Breast epithelium (tissue), 4 donors: ENCODE data around the gene C4orf51. TPM values are rescaled to one million over a fixed set of nuclear protein-coding genes. Genes with fewer than 3 reads are reported as not detected.

Experiments
- DNase-seq, 2 donors: peaks; one replicate each; pipeline ENCODE4 v3.0.0-alpha.2; 2019; ENCODE audit warnings: low spot score in 2 of 2
- H3K27ac ChIP-seq, 2 donors: fragments of 200-600 bp; sonication (generic) in 1 of 2; one replicate each; pipeline ENCODE4 v1.5.1; 2016 to 2019; ENCODE audit warnings: mild to moderate bottlenecking in 1 of 2
- H3K27me3 ChIP-seq, 2 donors: fragments of 200-600 bp; sonication (generic) in 1 of 2; one replicate each; pipeline versions ENCODE4 v1.5.1 to v1.6.0; 2017 to 2019; ENCODE audit warnings: control low read depth in 1 of 2, mild to moderate bottlenecking in 1 of 2
- H3K36me3 ChIP-seq: fragments of 200-600 bp; one replicate; pipeline ENCODE4 v1.5.1; 2019
- H3K4me1 ChIP-seq, 2 donors: fragments of 200-600 bp; sonication (generic); one replicate each; pipeline ENCODE4 v1.5.1; 2016 to 2019; ENCODE audit warnings: control low read depth in 1 of 2
- H3K4me3 ChIP-seq, 3 donors: fragments of 200-600 bp; sonication (generic); 1 replicate in 2 of 3; 2 replicates in 1 of 3; pipeline ENCODE4 v1.5.1; 2016 to 2019; ENCODE audit warnings: mild to moderate bottlenecking in 3 of 3, moderate library complexity in 2 of 3
- H3K9me3 ChIP-seq, 2 donors: fragments of 200-600 bp; sonication (generic) in 1 of 2; one replicate each; pipeline ENCODE4 v1.5.1; 2016 to 2019; ENCODE audit warnings: control low read depth in 1 of 2
- POLR2A ChIP-seq: fragments of 450-650 bp; IDR thresholded peaks from one replicate; pipeline ENCODE4 v1.6.1; 2016; ENCODE audit warnings: antibody characterized with exemption, mild to moderate bottlenecking, moderate library complexity
- POLR2AphosphoS5 ChIP-seq, 3 donors: sonication (generic); formaldehyde crosslinking; IDR thresholded peaks; one replicate each; pipeline ENCODE4 v1.6.1; 2017; ENCODE audit warnings: antibody characterized with exemption in 3 of 3
- intact Hi-C: fragments of 100-400 bp; cut with DNase I; formaldehyde crosslinking; loops from one replicate; pipeline ENCODE4 v1.15.1; 2023; ENCODE audit warnings: low total_unique reads
- total RNA-seq, 3 donors: library from RNA; depleted of rRNA; stranded (reverse); fragments of >200 nt; gene quantifications; one replicate each; pipeline ENCODE4 v1.1.0, GENCODE V29; 2016
- TF ChIP-seq, protein P1 (sequence below), 3 donors: fragments of 450-650 bp; IDR thresholded peaks; one replicate each; pipeline ENCODE4 v1.5.1; 2016 to 2017; ENCODE audit warnings: antibody characterized with exemption in 3 of 3, mild to moderate bottlenecking in 3 of 3, moderate library complexity in 3 of 3

Gene C4orf51
- total RNA-seq, 3 donors from 2014 or later: not detected

GRCh38 chr4:145743641-145744040 is 63.7 kb downstream of the C4orf51 start:
- Histone ChIP-seq H3K4me3 (no peak overlapping the region), H3K27me3 (no peaks in the 10 kb centered on the region), H3K4me1 (no peaks in the 10 kb centered on the region), H3K9me3 (no peaks in the 10 kb centered on the region), H3K27ac (no peak overlapping the region), H3K36me3 (no peaks in the 10 kb centered on the region)
- intact Hi-C loops: no loop called here
- no peak for DNase-seq
- TF ChIP-seq, protein P1, sequence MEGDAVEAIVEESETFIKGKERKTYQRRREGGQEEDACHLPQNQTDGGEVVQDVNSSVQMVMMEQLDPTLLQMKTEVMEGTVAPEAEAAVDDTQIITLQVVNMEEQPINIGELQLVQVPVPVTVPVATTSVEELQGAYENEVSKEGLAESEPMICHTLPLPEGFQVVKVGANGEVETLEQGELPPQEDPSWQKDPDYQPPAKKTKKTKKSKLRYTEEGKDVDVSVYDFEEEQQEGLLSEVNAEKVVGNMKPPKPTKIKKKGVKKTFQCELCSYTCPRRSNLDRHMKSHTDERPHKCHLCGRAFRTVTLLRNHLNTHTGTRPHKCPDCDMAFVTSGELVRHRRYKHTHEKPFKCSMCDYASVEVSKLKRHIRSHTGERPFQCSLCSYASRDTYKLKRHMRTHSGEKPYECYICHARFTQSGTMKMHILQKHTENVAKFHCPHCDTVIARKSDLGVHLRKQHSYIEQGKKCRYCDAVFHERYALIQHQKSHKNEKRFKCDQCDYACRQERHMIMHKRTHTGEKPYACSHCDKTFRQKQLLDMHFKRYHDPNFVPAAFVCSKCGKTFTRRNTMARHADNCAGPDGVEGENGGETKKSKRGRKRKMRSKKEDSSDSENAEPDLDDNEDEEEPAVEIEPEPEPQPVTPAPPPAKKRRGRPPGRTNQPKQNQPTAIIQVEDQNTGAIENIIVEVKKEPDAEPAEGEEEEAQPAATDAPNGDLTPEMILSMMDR (IDR thresholded peaks at IDR 0.05): no peak
- TF ChIP-seq POLR2AphosphoS5 (IDR thresholded peaks at IDR 0.05) (no peak), POLR2A (no peak)

DNA sequence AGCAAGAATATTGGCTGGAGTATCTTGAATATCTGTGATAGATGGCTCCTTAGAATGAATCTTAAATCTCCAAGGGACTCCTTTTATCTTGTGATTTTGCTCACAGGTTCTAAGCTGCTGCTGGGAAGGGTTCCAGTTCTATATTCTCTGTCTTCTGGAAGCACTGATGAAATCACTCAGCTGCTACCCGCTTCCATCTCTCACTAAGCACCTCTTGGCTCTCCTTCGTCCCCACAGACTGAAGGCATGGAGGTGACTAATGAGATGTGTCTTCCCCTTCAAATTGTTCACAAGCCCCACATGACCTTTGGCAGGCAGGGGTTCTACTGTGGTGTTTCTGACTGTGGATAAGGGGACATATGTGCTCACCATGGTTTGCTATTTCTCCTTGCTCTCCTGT is 75.9 kb downstream of the C4orf51 start:
- no peaks in the 10 kb centered on the region for H3K36me3 ChIP-seq
- H3K4me3 ChIP-seq: no peak overlapping the region
- H3K4me1 ChIP-seq: no peaks in the 10 kb centered on the region
- no peaks in the 10 kb centered on the region for H3K27me3 ChIP-seq
- no peaks in the 10 kb centered on the region for H3K9me3 ChIP-seq
- intact Hi-C loops: no loop called here
- no peak overlapping the region for H3K27ac ChIP-seq
- no peak for DNase-seq
- no peak for TF ChIP-seq POLR2A
- TF ChIP-seq, protein P1 (IDR thresholded peaks at IDR 0.05): no peak
- TF ChIP-seq POLR2AphosphoS5 (IDR thresholded peaks at IDR 0.05): no peak

GRCh38 chr4:145756244-145756643 is 76.3 kb downstream of the C4orf51 start:
- H3K27ac ChIP-seq: no peak overlapping the region
- no peak for DNase-seq
- no peaks in the 10 kb centered on the region for H3K4me1 ChIP-seq
- no peaks in the 10 kb centered on the region for H3K27me3 ChIP-seq
- H3K4me3 ChIP-seq: no peak overlapping the region
- intact Hi-C loops: no loop called here
- H3K9me3 ChIP-seq: no peaks in the 10 kb centered on the region
- TF ChIP-seq, protein P1 (IDR thresholded peaks at IDR 0.05): no peak
- no peak for TF ChIP-seq POLR2A
- no peak for TF ChIP-seq POLR2AphosphoS5 (IDR thresholded peaks at IDR 0.05)
- H3K36me3 ChIP-seq: peaks cover 4% of the 10 kb centered on the region

DNA sequence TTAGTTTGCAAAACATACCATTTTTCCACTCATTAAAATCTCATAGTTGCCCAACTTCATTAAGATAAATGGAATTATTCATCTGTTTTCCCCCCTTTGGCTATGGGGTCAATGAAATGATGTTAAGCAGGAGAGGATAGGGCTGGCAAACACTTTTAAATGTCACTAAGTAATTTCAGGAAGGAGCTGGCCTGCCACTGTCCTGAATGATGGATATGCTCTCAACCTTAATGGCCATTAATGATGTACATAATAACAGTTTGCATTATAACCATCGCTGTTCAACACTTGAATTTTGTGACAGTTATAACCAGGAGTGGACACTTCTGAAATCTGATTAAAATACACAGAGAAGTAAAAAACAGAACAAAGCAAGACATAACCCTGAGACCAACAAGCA is 77.2 kb downstream of the C4orf51 start:
- H3K36me3 ChIP-seq: peaks cover 5% of the 10 kb centered on the region
- H3K27ac ChIP-seq: no peak overlapping the region
- no peak for DNase-seq
- intact Hi-C loops: no loop called here
- H3K9me3 ChIP-seq: no peaks in the 10 kb centered on the region
- no peak overlapping the region for H3K4me3 ChIP-seq
- no peaks in the 10 kb centered on the region for H3K27me3 ChIP-seq
- TF ChIP-seq POLR2AphosphoS5 (IDR thresholded peaks at IDR 0.05) (no peak), POLR2A (no peak)
- TF ChIP-seq, protein P1 (IDR thresholded peaks at IDR 0.05): no peak
- H3K4me1 ChIP-seq: no peaks in the 10 kb centered on the region

DNA sequence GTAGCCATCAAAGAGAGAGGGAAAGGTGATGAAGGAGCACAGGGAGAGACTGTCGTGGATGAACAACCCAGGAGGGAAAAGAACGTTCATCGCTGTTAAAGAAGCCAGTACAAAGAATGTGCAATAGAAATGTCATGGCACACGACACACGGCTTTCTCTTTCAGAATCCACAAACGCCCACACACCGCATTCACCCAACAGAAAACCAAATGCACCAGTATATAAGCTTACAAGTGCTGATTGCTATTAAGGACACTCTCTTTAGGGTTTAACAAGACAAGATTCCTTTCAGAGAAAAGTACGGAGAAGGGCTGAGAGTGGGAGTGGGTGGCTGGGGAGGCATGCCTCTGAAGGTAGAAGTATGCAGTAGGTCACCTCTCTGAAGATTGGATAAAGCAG is 80.2 kb downstream of the C4orf51 start:
- intact Hi-C loops: no loop called here

More for the DNA sequence above, 80.2 kb downstream of the C4orf51 start:
- peaks cover 5% of the 10 kb centered on the region for H3K36me3 ChIP-seq
- H3K27ac ChIP-seq: no peak overlapping the region
- H3K27me3 ChIP-seq: no peaks in the 10 kb centered on the region
- DNase-seq: no peak
- TF ChIP-seq POLR2AphosphoS5 (IDR thresholded peaks at IDR 0.05): no peak
- TF ChIP-seq, protein P1 (IDR thresholded peaks at IDR 0.05): no peak
- TF ChIP-seq POLR2A: no peak
- no peak overlapping the region for H3K4me3 ChIP-seq
- no peaks in the 10 kb centered on the region for H3K9me3 ChIP-seq
- H3K4me1 ChIP-seq: no peaks in the 10 kb centered on the region
